Keratinocyte (primary cell): ENCODE measurements around the gene RTN1. TPM values are rescaled to one million over a fixed set of nuclear protein-coding genes. Genes with fewer than 3 reads are reported as not detected.

Experiments used
- DNase-seq: peaks from one replicate; pipeline ENCODE4 v3.0.0-alpha.2; 2011; ENCODE audit warnings: low read depth, missing footprints, low spot score
- FAIRE-seq: peaks from 2 replicates; lab custom pipeline; 2011; peaks lifted over from hg19 to GRCh38; lab: Jason Lieb, UNC
- H2AFZ ChIP-seq: 2 replicates; pipeline ENCODE4 v1.6.0; 2012; ENCODE audit warnings: low read length, control low read depth, inconsistent platforms; ENCODE audit not compliant: control insufficient read depth
- H3K27ac ChIP-seq: 2 replicates; pipeline ENCODE4 v1.5.1; 2011; ENCODE audit warnings: low read length; ENCODE audit not compliant: control insufficient read depth, insufficient read depth
- H3K27me3 ChIP-seq: 3 replicates; pipeline ENCODE4 v1.6.0; 2011; ENCODE audit warnings: low read length; ENCODE audit not compliant: control insufficient read depth, insufficient read depth; ENCODE audit errors: extremely low read depth
- H3K36me3 ChIP-seq, 2 experiments: 2 replicates in 1 of 2; 3 replicates in 1 of 2; pipeline ENCODE4 v1.5.1; 2011; ENCODE audit warnings: low read length in 2 of 2, mild to moderate bottlenecking in 1 of 2; ENCODE audit not compliant: control insufficient read depth in 2 of 2, insufficient read depth in 2 of 2; ENCODE audit errors: extremely low read depth in 1 of 2
- H3K4me1 ChIP-seq: 3 replicates; pipeline ENCODE4 v1.5.1; 2011; ENCODE audit warnings: low read length; ENCODE audit not compliant: control insufficient read depth, insufficient read depth; ENCODE audit errors: extremely low read depth
- H3K4me2 ChIP-seq: 3 replicates; pipeline ENCODE4 v1.6.0; 2011; ENCODE audit warnings: low read depth, low read length; ENCODE audit not compliant: control insufficient read depth, insufficient read depth; ENCODE audit errors: extremely low read depth
- H3K4me3 ChIP-seq, 3 experiments: fragments of 200-600 bp in 1 of 3; sonication (generic) in 1 of 3; 2 replicates in 2 of 3; 3 replicates in 1 of 3; pipeline ENCODE4 v1.5.1; 2011 to 2016; ENCODE audit warnings: low read length in 3 of 3, mild to moderate bottlenecking in 3 of 3, control low read depth in 2 of 3, inconsistent platforms in 1 of 3, low read depth in 1 of 3, mixed read lengths in 1 of 3, mixed run types in 1 of 3, moderate library complexity in 1 of 3; ENCODE audit not compliant: control insufficient read depth in 2 of 3, insufficient read depth in 2 of 3; ENCODE audit errors: extremely low read depth in 1 of 3
- H3K79me2 ChIP-seq: 2 replicates; pipeline ENCODE4 v1.6.0; 2012; ENCODE audit warnings: low read length; ENCODE audit not compliant: control insufficient read depth, insufficient read depth
- H3K9ac ChIP-seq: 3 replicates; pipeline ENCODE4 v1.6.0; 2011; ENCODE audit warnings: low read length; ENCODE audit not compliant: control insufficient read depth, insufficient read depth; ENCODE audit errors: extremely low read depth
- H3K9me1 ChIP-seq: 3 replicates; pipeline ENCODE4 v1.6.0; 2011; ENCODE audit warnings: low read length; ENCODE audit not compliant: control insufficient read depth, insufficient read depth; ENCODE audit errors: extremely low read depth
- H3K9me3 ChIP-seq: 2 replicates; pipeline ENCODE4 v1.5.1; 2012; ENCODE audit warnings: low read depth, low read length; ENCODE audit not compliant: control insufficient read depth
- H4K20me1 ChIP-seq: 3 replicates; pipeline ENCODE4 v1.6.0; 2011; ENCODE audit warnings: low read length; ENCODE audit not compliant: control insufficient read depth, insufficient read depth; ENCODE audit errors: extremely low read depth
- CTCF ChIP-seq, 3 experiments: IDR thresholded peaks in 1 of 3; conservative IDR thresholded peaks in 1 of 3; optimal IDR thresholded peaks in 1 of 3; 2 replicates in 2 of 3; 3 replicates in 1 of 3; pipeline versions ENCODE3 to v1.5.1; 2011; ENCODE audit warnings: low read length in 3 of 3, mild to moderate bottlenecking in 3 of 3, moderate library complexity in 2 of 3, control low read depth in 1 of 3, inconsistent platforms in 1 of 3; ENCODE audit not compliant: insufficient read depth in 2 of 3; ENCODE audit errors: extremely low read depth in 1 of 3
- EZH2 ChIP-seq: IDR thresholded peaks from one replicate; pipeline ENCODE4 v1.6.1; 2012; ENCODE audit warnings: inconsistent platforms, mild to moderate bottlenecking, low read length, moderate library complexity
- dilution Hi-C: fragments of 300-500 bp; cut with MboI; formaldehyde crosslinking; loops from one replicate; pipeline ENCODE4 v1.7.0; 2020; ENCODE audit warnings: low sequenced_read_pairs; ENCODE audit not compliant: extremely low pct_ligation_motif_present
- polyA plus RNA-seq, 5 experiments: library from polyadenylated mRNA; depleted of rRNA in 3 of 5; stranded (reverse) in 3 of 5; stranded (forward) in 1 of 5; unstranded in 1 of 5; fragments of >200 nt; gene quantifications; 1 replicate in 1 of 5; 2 replicates in 3 of 5; 3 replicates in 1 of 5; pipeline versions ENCODE4 v1.2.1 to v1.2.3, GENCODE V29; 2011 to 2012; ENCODE audit warnings: missing spikeins in 2 of 5, low read depth in 1 of 5, low replicate concordance in 1 of 5

Gene RTN1
- polyA plus RNA-seq, 1 donor (not counting 4 experiments of a cell fraction or from before 2014, with no cell fraction given) = 0.05 TPM

DNA sequence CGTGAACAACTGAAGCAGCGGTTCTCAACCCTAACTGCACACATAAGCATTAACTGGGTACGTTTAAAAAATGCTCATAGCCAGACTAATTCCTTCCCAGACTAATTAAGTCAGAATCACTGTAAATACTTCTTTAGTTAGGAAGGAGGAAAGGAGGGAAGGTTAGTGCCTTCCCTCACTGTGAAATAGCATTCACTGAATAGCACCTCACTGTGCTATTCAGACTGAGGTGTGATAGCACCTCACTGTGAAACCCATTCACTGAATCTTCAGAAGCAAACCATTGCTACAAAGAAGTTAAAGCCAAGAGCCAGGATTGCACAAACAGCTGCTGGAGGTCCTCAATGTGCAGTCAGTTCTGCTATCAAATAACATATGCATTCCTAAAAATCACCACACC, 58.8 kb downstream of the RTN1 start:
- no peak overlapping the region for H3K27ac ChIP-seq
- H2AFZ ChIP-seq = no peak overlapping the region
- no peak overlapping the region for H3K4me2 ChIP-seq
- no peaks in the 10 kb centered on the region for H3K9me1 ChIP-seq
- DNase-seq = no peak
- FAIRE-seq = no peak
- no peaks in the 10 kb centered on the region for H4K20me1 ChIP-seq
- H3K4me3 ChIP-seq = no peak overlapping the region
- no peak for TF ChIP-seq CTCF (optimal IDR thresholded peaks at IDR 0.05 in 1 of 3, IDR thresholded peaks at IDR 0.05 in 1 of 3, conservative IDR thresholded peaks at IDR 0.05 in 1 of 3; ENCODE audit: extremely low read depth in 1 of 3, insufficient read depth in 2 of 3, low read length in 3 of 3)
- H3K27me3 ChIP-seq = no peaks in the 10 kb centered on the region
- no peaks in the 10 kb centered on the region for H3K4me1 ChIP-seq
- H3K9me3 ChIP-seq = no peaks in the 10 kb centered on the region
- no peak overlapping the region for H3K9ac ChIP-seq
- dilution Hi-C loops = no loop called here
- H3K36me3 ChIP-seq = no peaks in the 10 kb centered on the region
- no peaks in the 10 kb centered on the region for H3K79me2 ChIP-seq

DNA sequence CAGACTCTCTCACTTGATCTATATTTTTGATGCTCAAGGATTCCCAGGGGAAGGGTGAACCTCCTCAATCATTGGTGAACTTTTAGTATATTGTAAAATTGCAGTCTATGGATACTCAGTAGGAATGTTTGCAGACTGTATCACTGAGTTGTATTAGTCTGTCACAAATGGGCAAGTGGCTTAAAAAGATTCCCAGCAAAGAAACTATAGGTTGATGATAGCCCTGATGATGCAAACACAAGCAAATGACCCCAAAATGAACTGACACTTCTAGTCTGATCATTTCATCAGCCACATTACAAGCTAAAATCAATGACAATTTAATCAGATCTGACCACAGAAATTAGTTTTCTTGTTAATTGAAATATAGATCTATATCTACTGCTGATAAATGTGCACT, 59.5 kb downstream of the RTN1 start:
- H3K36me3 ChIP-seq = no peaks in the 10 kb centered on the region
- H3K9ac ChIP-seq = no peak overlapping the region
- no peaks in the 10 kb centered on the region for H3K9me1 ChIP-seq
- DNase-seq (no peak), FAIRE-seq (no peak)
- no peak overlapping the region for H3K4me3 ChIP-seq
- no peaks in the 10 kb centered on the region for H3K4me1 ChIP-seq
- H3K27ac ChIP-seq = no peak overlapping the region
- no peaks in the 10 kb centered on the region for H3K27me3 ChIP-seq
- H3K4me2 ChIP-seq = no peak overlapping the region
- no peak for TF ChIP-seq CTCF (optimal IDR thresholded peaks at IDR 0.05 in 1 of 3, IDR thresholded peaks at IDR 0.05 in 1 of 3, conservative IDR thresholded peaks at IDR 0.05 in 1 of 3; ENCODE audit: extremely low read depth in 1 of 3, insufficient read depth in 2 of 3, low read length in 3 of 3)
- TF ChIP-seq EZH2 = no peak
- dilution Hi-C loops = no loop called here
- H2AFZ ChIP-seq = no peak overlapping the region
- H3K79me2 ChIP-seq = no peaks in the 10 kb centered on the region
- H4K20me1 ChIP-seq = no peaks in the 10 kb centered on the region
- H3K9me3 ChIP-seq = no peaks in the 10 kb centered on the region
